Measurements from ENCODE around the gene CFAP92.
A peak's percentile ranks its signal among the peaks of the same experiment; 100 is the strongest.

CFAP92 gene

GRCh38 chr3:128993461-128994172, at the start of gene CFAP92:
Gene CFAP92, minus strand, starts transcription at chr3:128994076. Its CDS starts 772 bp downstream, at chr3:128993304.
- DNase-seq: peak; percentile 95

GRCh38 chr3:129040579-129041300, 46.9 kb upstream of the CFAP92 start:
- no peak for DNase-seq

GRCh38 chr3:129040039-129040336, 46.1 kb upstream of the CFAP92 start:
- DNase-seq: no peak

GRCh38 chr3:129039271-129040038, 45.6 kb upstream of the CFAP92 start:
- DNase-seq: no peak

GRCh38 chr3:129038121-129038855, 44.4 kb upstream of the CFAP92 start:
- DNase-seq: no peak

GRCh38 chr3:129037093-129037419, 43.2 kb upstream of the CFAP92 start:
- no peak for DNase-seq

- no peak for DNase-seq
Observed at GRCh38 chr3:129036222-129037092, 42.6 kb upstream of the CFAP92 start.

GRCh38 chr3:129035360-129036221, 41.7 kb upstream of the CFAP92 start:
- no peak for DNase-seq

GRCh38 chr3:129034642-129035041, 40.8 kb upstream of the CFAP92 start:
- DNase-seq: no peak

- no peak for DNase-seq
Observed at GRCh38 chr3:129033633-129034321, 39.9 kb upstream of the CFAP92 start.

- DNase-seq: no peak
Observed at GRCh38 chr3:129033151-129033550, 39.3 kb upstream of the CFAP92 start.

- DNase-seq: no peak
Observed at GRCh38 chr3:129032716-129033115, 38.8 kb upstream of the CFAP92 start.

- no peak for DNase-seq
Observed at GRCh38 chr3:129031476-129032215, 37.8 kb upstream of the CFAP92 start.

GRCh38 chr3:129030611-129031010, 36.7 kb upstream of the CFAP92 start:
- no peak for DNase-seq

GRCh38 chr3:129028866-129029265, 35.0 kb upstream of the CFAP92 start:
- DNase-seq: no peak

GRCh38 chr3:129027544-129027880, 33.6 kb upstream of the CFAP92 start:
- no peak for DNase-seq

GRCh38 chr3:129026728-129027543, 33.1 kb upstream of the CFAP92 start:
- DNase-seq: peak; percentile 91

GRCh38 chr3:129025691-129026435, 32.0 kb upstream of the CFAP92 start:
- no peak for DNase-seq

Measured in stimulated activated CD8-positive, alpha-beta memory T cell treated with anti-CD3 and anti-CD28 coated beads, Interleukin-4, amount 100 ng/mL, for 48 hours (primary cell).